ENCODE data around the gene UTP11.
A peak's percentile ranks its signal among the peaks of the same experiment; 100 is the strongest.

Gene UTP11

DNA sequence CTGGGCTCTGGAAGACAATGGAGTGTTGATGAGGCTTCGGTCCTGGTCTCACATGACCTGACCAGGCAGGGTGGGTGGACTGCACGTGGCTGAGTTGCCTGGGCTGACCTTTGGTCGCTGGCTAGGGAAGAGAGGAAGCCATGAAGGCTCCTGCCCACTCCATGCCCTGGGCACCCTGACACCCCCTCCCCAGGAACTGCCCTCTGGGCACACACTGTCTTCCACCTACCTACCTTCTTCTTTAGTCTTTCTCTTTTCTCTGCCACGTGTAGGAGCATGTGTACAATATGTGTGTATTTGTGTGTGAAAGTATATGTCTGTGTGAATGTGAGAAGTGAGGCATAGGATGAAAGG lies 19.0 kb downstream of the UTP11 start:
- TF ChIP-seq, protein P1, sequence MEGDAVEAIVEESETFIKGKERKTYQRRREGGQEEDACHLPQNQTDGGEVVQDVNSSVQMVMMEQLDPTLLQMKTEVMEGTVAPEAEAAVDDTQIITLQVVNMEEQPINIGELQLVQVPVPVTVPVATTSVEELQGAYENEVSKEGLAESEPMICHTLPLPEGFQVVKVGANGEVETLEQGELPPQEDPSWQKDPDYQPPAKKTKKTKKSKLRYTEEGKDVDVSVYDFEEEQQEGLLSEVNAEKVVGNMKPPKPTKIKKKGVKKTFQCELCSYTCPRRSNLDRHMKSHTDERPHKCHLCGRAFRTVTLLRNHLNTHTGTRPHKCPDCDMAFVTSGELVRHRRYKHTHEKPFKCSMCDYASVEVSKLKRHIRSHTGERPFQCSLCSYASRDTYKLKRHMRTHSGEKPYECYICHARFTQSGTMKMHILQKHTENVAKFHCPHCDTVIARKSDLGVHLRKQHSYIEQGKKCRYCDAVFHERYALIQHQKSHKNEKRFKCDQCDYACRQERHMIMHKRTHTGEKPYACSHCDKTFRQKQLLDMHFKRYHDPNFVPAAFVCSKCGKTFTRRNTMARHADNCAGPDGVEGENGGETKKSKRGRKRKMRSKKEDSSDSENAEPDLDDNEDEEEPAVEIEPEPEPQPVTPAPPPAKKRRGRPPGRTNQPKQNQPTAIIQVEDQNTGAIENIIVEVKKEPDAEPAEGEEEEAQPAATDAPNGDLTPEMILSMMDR (IDR thresholded peaks at IDR 0.05) = no peak

DNA sequence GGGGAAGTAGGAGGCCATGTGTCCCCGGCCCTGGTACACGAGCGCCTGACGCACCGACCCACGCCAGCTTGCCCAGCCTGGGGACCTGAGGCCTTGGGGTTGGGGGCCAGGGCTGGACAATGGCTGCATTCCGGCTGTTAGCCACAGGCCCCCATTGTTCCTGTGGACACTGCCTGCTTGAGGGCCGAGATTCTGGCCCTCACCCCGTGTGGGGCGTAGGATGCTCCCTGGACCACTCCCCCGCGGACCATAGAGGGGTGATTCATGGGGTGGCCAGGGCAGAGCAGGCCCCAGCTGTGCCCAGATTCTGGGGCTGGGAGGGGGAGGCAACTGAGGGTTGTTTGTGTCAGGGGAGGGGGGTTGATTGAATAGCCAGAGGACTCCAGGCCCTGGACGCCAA lies 22.3 kb downstream of the UTP11 start:
- TF ChIP-seq, protein P1 (IDR thresholded peaks at IDR 0.05) = no peak

DNA sequence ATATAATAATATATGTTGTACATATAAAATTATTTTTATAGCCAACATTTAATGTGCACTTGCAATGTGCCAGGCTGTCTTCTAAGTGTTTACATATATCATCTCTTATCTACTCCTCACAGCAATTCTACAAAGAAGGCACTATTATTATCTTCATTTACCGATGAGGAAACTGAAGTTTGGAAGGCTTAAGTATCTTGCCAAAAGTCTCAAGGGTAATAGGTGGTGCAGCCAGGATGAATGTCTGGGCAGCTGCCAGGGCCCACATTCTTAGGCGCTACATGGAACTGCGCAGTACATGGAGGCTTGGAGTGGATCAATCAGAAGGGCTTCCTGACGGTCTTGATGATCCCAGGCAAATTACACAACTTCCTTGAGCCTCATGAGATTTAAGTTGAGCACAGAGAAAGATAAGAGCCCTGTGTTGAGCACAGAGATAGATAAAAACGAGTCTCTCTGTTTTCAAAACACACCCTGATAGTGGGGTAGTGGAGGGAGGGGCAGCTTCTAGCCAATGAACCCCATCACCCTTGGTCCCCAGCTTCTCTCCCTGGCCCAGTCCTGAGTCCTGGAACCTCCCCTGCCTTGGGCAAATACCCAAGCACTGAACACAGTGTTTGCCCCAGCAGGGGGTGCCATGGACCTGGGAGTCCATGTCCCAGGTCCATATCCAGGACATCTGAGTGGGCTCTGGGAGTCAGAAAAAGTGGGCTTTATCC lies 24.8 kb downstream of the UTP11 start:
- TF ChIP-seq, protein P1 (IDR thresholded peaks at IDR 0.05) = peak; percentile 50

DNA sequence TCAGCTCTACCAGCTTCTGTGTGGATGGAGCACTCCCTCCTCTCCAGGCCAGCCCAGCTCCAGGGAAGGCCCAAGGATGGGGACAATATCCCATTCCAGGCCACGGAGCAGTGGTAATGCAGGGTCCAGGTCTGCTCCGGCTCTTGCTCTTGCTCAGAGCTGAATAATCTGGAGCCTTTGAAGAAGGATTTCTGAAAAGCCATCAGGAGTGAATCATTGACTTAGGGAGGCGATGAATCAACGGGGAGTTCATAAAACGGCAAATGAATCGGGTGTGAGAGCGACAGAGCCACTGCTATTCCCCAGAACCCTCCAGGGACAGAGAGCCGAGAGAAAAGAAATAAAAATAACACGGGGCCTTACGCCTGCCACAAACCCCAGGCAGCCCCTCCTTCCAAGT lies 26.3 kb downstream of the UTP11 start:
- TF ChIP-seq, protein P1 (IDR thresholded peaks at IDR 0.05) = no peak

DNA sequence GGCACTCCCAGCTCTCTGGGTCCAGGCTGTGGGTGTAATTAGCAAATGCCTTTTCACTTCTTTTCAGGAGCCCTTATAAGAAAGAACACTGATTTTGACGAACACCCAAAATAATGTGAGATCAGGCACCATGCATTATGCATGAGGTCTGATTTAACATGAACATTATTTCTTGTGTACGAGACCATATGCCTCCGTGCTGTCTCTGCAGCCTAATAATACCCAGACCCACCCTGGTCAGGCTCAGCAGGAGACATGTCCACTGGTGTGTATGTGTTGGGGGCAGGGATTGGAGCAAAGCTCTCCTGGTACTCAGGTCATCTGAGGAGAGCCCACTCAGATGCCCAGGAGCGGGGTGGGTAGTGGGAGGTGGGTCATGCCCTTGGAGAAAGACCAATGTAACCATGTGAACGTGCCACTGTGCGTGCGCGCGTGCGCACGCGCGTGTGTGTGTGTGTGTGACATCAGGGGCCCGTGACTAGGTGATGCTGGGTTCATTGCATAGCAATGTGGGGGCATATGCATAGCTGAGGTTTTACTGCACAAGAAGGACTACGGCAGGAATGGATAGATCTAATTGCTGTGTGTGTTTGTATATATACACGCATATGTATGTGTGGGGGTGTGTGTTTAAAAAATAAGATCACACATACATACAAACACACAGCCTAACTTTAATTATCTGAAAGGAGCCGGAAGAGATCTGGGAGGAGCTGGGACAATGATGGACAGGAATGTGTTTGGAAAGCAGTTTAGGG lies 27.0 kb downstream of the UTP11 start:
- TF ChIP-seq, protein P1 (IDR thresholded peaks at IDR 0.05) = no peak

DNA sequence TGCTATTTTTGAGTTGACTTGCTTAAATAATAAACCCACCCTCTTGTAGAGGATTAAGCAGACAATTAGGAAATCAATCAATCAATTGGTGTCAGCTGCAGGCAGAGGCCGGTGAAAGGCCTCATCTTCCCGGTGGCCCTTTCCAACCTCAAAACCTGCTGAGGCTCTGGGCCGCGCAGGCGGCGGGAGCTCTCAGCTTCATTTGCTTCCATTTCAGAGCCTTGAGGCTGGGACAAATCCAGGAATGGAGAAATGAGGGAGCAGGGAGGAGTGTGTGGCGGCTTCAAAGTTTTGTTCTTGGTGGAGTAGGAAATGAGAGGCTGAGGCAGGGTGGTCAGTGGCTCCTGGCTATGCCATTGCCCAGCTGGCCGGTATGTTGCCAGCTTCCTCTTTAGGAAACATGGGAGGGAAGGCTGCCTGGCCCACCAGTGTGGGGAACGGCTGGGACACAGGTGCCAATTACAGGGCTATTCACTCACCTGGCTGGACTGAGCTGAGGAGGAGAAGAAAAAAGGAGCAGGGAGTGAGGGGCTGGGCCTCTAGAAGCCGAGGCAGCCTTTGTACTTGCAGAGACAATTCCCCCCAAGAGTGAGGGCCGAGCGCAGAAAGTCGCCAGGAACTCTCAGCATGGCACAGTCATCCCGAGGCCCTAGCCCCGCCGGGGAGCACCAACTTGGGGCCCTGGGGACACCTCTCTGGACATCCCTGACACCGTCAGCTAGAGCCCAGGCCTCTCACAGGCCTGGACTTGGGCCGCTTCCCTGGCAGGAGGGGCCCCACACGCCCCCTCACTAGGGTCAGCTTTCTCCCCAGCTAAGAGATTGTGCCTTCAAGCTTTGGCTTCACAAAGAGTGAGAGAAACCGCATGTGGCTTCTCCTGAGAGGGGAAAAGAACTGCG lies 29.7 kb downstream of the UTP11 start:
- TF ChIP-seq, protein P1 (IDR thresholded peaks at IDR 0.05) = no peak

DNA sequence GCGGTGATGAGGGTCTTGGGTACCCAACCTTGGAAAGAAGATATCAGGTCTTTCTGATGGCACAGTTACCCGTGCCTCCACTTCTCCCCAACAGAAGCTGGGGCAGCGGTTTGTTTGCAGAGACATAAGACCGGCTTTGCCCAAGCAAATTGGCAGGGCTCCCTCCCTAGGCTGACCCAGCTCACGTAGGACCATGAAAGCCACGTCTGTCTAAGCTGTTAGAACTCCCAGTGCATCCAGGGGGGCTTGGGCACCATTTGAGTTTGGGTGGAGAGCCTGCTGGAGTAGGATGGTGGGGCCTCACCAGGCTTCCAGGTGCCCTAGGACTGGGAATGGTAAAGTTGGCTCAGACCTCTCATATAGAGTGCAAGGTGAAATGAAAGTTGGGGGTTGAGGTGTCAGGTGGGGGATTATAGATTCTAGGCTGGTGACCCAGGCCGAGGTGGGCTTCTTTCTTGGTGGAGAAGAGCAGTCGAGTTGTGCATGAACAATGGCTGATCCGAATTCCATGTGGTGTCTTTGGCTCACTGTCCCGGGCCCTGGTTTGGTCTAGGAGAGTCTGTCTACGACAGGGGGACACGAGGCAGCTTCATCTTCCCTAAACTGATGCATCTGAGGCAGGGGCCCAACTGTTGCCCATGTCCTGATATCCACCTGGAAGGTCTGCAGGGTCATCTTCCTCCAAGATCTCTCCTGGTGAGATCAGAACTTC lies 30.7 kb downstream of the UTP11 start:
- TF ChIP-seq, protein P1 (IDR thresholded peaks at IDR 0.05) = no peak
